C4-2B (cell line): Measurements from ENCODE around the gene COMMD1.

ENCODE experiments used
- ZFX ChIP-seq: fragments of 450-650 bp; IDR thresholded peaks from 2 replicates; pipeline ENCODE4 v1.6.1; 2017
- TF ChIP-seq, protein P1 (sequence below): fragments of 450-650 bp; conservative IDR thresholded peaks from 2 replicates; pipeline ENCODE4 v1.5.1; 2017; ENCODE audit warnings: mild to moderate bottlenecking

DNA sequence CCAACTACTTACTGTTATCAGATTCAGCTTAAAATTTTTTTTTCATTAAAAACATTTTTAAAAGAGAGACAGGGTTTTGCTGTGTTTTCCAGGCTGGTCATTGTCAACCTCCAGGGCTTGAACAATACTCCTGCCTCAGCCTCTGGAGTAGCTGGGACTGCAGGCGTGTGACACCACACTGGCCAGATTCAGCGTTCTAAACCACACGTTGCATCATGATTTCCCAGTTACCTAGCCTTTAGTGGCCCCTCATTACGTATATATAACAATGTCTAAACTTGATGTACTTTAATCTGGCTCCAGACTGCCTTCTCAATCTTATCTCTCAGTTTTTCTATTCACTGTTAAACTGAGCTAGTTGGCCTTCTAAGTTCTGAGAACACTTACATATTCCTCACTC is 89.6 kb downstream of the COMMD1 start:
- TF ChIP-seq ZFX, result no peak
- TF ChIP-seq, protein P1, sequence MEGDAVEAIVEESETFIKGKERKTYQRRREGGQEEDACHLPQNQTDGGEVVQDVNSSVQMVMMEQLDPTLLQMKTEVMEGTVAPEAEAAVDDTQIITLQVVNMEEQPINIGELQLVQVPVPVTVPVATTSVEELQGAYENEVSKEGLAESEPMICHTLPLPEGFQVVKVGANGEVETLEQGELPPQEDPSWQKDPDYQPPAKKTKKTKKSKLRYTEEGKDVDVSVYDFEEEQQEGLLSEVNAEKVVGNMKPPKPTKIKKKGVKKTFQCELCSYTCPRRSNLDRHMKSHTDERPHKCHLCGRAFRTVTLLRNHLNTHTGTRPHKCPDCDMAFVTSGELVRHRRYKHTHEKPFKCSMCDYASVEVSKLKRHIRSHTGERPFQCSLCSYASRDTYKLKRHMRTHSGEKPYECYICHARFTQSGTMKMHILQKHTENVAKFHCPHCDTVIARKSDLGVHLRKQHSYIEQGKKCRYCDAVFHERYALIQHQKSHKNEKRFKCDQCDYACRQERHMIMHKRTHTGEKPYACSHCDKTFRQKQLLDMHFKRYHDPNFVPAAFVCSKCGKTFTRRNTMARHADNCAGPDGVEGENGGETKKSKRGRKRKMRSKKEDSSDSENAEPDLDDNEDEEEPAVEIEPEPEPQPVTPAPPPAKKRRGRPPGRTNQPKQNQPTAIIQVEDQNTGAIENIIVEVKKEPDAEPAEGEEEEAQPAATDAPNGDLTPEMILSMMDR, result no peak
